ENCODE measurements around the gene GDF9. TPM values are rescaled to one million over a fixed set of nuclear protein-coding genes. Genes with fewer than 3 reads are reported as not detected.

The GDF9 gene
- total RNA-seq, 1 donor from 2014 or later: 0.69 TPM

DNA sequence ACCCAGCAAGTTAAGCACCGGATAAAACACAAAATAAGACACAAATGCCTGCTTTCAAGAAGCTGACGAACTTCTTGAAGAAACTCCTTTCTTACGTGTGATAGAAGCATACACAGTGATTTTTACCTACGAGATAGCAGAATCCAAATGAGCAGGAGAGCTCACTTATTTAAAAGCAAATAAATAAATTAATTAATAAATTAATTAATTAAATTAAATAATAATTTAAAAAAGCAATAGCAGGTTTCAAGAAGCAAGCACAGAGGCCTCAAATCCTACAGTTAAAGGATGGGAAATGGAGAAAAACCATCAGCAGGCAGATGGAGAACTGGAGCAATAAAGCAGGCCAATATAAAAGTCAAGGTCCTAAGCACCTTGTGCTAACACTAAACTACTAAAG, 24.5 kb upstream of the GDF9 start:
- H3K36me3 Mint-ChIP-seq (ENCODE audit: unreplicated experiment): no peaks in the 10 kb centered on the region
- no peak for TF ChIP-seq CTCF (IDR thresholded peaks at IDR 0.05; ENCODE audit: partially characterized antibody, unreplicated experiment)
- no peak for DNase-seq

GRCh38 chr5:132889501-132889900, 23.2 kb upstream of the GDF9 start:
- Mint-ChIP-seq H3K4me1 (ENCODE audit: low read depth, unreplicated experiment) (no peaks in the 10 kb centered on the region), H3K9me3 (ENCODE audit: unreplicated experiment) (peaks cover 2% of the 10 kb centered on the region), H3K36me3 (ENCODE audit: unreplicated experiment) (no peaks in the 10 kb centered on the region), H3K27ac (ENCODE audit: unreplicated experiment) (no peak overlapping the region), H3K27me3 (ENCODE audit: unreplicated experiment) (peaks cover 3% of the 10 kb centered on the region), H3K4me3 (ENCODE audit: unreplicated experiment) (no peak overlapping the region)
- TF ChIP-seq CTCF (IDR thresholded peaks at IDR 0.05; ENCODE audit: partially characterized antibody, unreplicated experiment): no peak
- DNase-seq: no peak

More for the DNA sequence above, 24.5 kb upstream of the GDF9 start:
- Mint-ChIP-seq H3K4me3 (ENCODE audit: unreplicated experiment) (no peak overlapping the region), H3K27me3 (ENCODE audit: unreplicated experiment) (peaks cover 3% of the 10 kb centered on the region), H3K9me3 (ENCODE audit: unreplicated experiment) (peaks cover 2% of the 10 kb centered on the region), H3K27ac (ENCODE audit: unreplicated experiment) (no peak overlapping the region), H3K4me1 (ENCODE audit: low read depth, unreplicated experiment) (no peaks in the 10 kb centered on the region)

DNA sequence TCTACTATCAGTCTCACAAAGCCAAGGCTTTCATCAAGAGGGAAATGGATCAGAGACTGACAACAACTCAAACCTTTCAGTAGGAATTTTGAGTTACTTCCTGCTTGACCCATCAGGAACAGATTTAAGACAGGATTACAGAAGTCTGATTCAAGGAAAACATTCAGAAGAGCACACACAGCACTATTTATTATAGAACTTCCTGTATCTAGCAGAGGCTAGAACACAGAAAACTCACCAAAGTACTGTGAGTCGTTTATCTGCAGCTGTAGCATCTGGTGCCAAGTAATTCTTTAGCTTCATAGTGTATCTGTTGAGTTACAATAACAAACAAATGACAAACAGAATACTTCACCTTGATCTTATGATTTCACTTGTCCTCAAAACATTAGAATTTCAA, 21.0 kb upstream of the GDF9 start:
- Mint-ChIP-seq H3K9me3 (ENCODE audit: unreplicated experiment) (no peaks in the 10 kb centered on the region), H3K27me3 (ENCODE audit: unreplicated experiment) (peaks cover 3% of the 10 kb centered on the region), H3K4me1 (ENCODE audit: low read depth, unreplicated experiment) (no peaks in the 10 kb centered on the region), H3K4me3 (ENCODE audit: unreplicated experiment) (no peak overlapping the region), H3K36me3 (ENCODE audit: unreplicated experiment) (no peaks in the 10 kb centered on the region), H3K27ac (ENCODE audit: unreplicated experiment) (no peak overlapping the region)
- DNase-seq: no peak
- no peak for TF ChIP-seq CTCF (IDR thresholded peaks at IDR 0.05; ENCODE audit: partially characterized antibody, unreplicated experiment)

GRCh38 chr5:132886064-132886823, 20.0 kb upstream of the GDF9 start:
- Mint-ChIP-seq H3K4me3 (ENCODE audit: unreplicated experiment) (no peak overlapping the region), H3K27ac (ENCODE audit: unreplicated experiment) (no peak overlapping the region), H3K9me3 (ENCODE audit: unreplicated experiment) (no peaks in the 10 kb centered on the region), H3K36me3 (ENCODE audit: unreplicated experiment) (no peaks in the 10 kb centered on the region), H3K4me1 (ENCODE audit: low read depth, unreplicated experiment) (no peaks in the 10 kb centered on the region), H3K27me3 (ENCODE audit: unreplicated experiment) (no peaks in the 10 kb centered on the region)
- TF ChIP-seq CTCF (IDR thresholded peaks at IDR 0.05; ENCODE audit: partially characterized antibody, unreplicated experiment): no peak
- no peak for DNase-seq

- no peaks in the 10 kb centered on the region for H3K4me1 Mint-ChIP-seq (ENCODE audit: low read depth, unreplicated experiment)
- no peak overlapping the region for H3K4me3 Mint-ChIP-seq (ENCODE audit: unreplicated experiment)
- no peak overlapping the region for H3K27ac Mint-ChIP-seq (ENCODE audit: unreplicated experiment)
- no peaks in the 10 kb centered on the region for H3K36me3 Mint-ChIP-seq (ENCODE audit: unreplicated experiment)
- H3K9me3 Mint-ChIP-seq (ENCODE audit: unreplicated experiment): no peaks in the 10 kb centered on the region
- H3K27me3 Mint-ChIP-seq (ENCODE audit: unreplicated experiment): no peaks in the 10 kb centered on the region
- no peak for TF ChIP-seq CTCF (IDR thresholded peaks at IDR 0.05; ENCODE audit: partially characterized antibody, unreplicated experiment)
- no peak for DNase-seq
These were observed 18.3 kb upstream of the GDF9 start for GRCh38 chr5:132884548-132884947.
